ELR (cell line): ENCODE measurements around the gene EFNB3.

ENCODE experiments used
- DNase-seq: peaks from one replicate; pipeline ENCODE4 v3.0.0-alpha.2; 2015; ENCODE audit warnings: low read depth

The EFNB3 gene

GRCh38 chr17:7700510-7700909, 4.5 kb upstream of the EFNB3 start:
- no peak for DNase-seq

- DNase-seq, result no peak
Measured at GRCh38 chr17:7701681-7702080, 3.3 kb upstream of the EFNB3 start.

- DNase-seq, result no peak
Measured at GRCh38 chr17:7702776-7703175, 2.2 kb upstream of the EFNB3 start.

- peak; percentile 55 for DNase-seq
Measured at GRCh38 chr17:7703584-7704479, 1.2 kb upstream of the EFNB3 start.

- DNase-seq, result no peak
Measured at GRCh38 chr17:7705269-7706255, 560 bp downstream of the EFNB3 start.

GRCh38 chr17:7706631-7707354, 1.8 kb downstream of the EFNB3 start:
- DNase-seq, result no peak

GRCh38 chr17:7707446-7707845, 2.4 kb downstream of the EFNB3 start:
- no peak for DNase-seq

GRCh38 chr17:7707858-7708750, 3.1 kb downstream of the EFNB3 start:
- no peak for DNase-seq

GRCh38 chr17:7709031-7709430, 4.0 kb downstream of the EFNB3 start:
- no peak for DNase-seq

- no peak for DNase-seq
Measured at GRCh38 chr17:7710301-7710700, 5.3 kb downstream of the EFNB3 start.

GRCh38 chr17:7711051-7711755, 6.2 kb downstream of the EFNB3 start:
- no peak for DNase-seq

GRCh38 chr17:7712111-7712771, 7.2 kb downstream of the EFNB3 start:
- no peak for DNase-seq

- DNase-seq, result no peak
Measured at GRCh38 chr17:7713782-7714181, 8.8 kb downstream of the EFNB3 start.

GRCh38 chr17:7714721-7715594, 10.0 kb downstream of the EFNB3 start:
- no peak for DNase-seq

- no peak for DNase-seq
Measured at GRCh38 chr17:7715936-7716886, 11.2 kb downstream of the EFNB3 start.

GRCh38 chr17:7716901-7717755, 12.1 kb downstream of the EFNB3 start, which contains the start of gene DNAH2:
TSS of gene DNAH2 (plus strand) at chr17:7717744. CDS start at chr17:7719735, 1,991 bp downstream.
- DNase-seq, result peak; percentile 92
